Adrenal gland (tissue), 5 donors: ENCODE data around the gene SLITRK3.

Experiments
- CTCF ChIP-seq, 6 experiments: fragments of 450-650 bp in 4 of 6; fragments of 200-600 bp in 2 of 6; sonication (generic) in 1 of 6; IDR thresholded peaks; 1 replicate in 5 of 6; 2 replicates in 1 of 6; pipeline versions ENCODE4 v1.5.1 to v1.8.0; 2016 to 2021; ENCODE audit warnings: antibody characterized with exemption in 6 of 6, mild to moderate bottlenecking in 2 of 6, moderate library complexity in 1 of 6
- POLR2A ChIP-seq, 2 donors: fragments of 450-650 bp; IDR thresholded peaks; one replicate each; pipeline ENCODE4 v1.6.1; 2017; ENCODE audit warnings: antibody characterized with exemption in 2 of 2, mild to moderate bottlenecking in 2 of 2, moderate library complexity in 1 of 2
- donor health status: DM: no; HTN: no; CAD: no.

DNA sequence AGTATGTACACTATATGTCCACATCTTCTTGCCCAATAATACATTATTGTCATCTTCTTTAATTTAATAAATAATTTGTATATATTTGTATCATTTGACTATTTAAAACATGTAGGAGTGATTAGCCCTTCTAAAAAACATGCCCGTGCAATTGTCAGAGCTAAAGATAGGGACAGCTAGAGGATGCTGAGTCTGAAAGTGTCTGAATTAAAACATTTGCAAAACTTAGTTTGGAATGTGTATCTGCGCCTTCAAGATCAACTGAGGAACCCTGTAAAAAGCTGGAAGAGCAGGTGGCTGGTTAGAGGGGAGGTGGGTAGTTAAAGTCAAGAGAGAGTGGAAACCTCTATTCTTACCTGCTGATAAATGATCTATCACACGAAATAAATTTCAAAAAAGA is 4.7 kb downstream of the SLITRK3 start:
- no peak for TF ChIP-seq CTCF (IDR thresholded peaks at IDR 0.05)
- no peak for TF ChIP-seq POLR2A (IDR thresholded peaks at IDR 0.05)
